HG03280 (cell line): Measurements from ENCODE around the gene SLAIN1.

Experiments used
- ATAC-seq: cut with Tn5 transposase; IDR thresholded peaks from one replicate; pipeline ENCODE4 v1.9.1; 2021; ENCODE audit warnings: mild to moderate bottlenecking, moderate library complexity; ENCODE audit not compliant: unreplicated experiment

Gene SLAIN1

DNA sequence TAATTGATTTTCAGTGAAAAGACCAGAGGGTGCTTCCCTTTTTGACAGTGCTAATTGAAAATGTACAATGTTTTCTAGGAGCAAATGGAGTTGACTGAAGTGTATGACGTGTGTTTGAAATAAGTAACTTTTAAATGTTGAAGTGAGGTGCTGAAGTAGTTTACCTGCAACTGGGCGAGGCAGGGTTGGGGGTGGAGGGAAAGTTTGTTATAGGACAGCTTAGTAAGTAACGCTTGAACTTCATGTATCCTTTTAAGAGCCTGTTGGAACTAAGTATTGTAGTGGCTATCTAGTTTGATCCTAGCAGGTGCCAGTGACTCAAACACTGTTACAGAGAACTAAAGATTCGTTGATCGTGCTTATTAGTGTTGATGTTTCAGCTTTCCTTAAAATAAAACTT, 5.9 kb downstream of the SLAIN1 start:
- no peak for ATAC-seq

- ATAC-seq: peak; percentile 46
Observed at GRCh38 chr13:77714119-77714755, 16.8 kb downstream of the SLAIN1 start.

DNA sequence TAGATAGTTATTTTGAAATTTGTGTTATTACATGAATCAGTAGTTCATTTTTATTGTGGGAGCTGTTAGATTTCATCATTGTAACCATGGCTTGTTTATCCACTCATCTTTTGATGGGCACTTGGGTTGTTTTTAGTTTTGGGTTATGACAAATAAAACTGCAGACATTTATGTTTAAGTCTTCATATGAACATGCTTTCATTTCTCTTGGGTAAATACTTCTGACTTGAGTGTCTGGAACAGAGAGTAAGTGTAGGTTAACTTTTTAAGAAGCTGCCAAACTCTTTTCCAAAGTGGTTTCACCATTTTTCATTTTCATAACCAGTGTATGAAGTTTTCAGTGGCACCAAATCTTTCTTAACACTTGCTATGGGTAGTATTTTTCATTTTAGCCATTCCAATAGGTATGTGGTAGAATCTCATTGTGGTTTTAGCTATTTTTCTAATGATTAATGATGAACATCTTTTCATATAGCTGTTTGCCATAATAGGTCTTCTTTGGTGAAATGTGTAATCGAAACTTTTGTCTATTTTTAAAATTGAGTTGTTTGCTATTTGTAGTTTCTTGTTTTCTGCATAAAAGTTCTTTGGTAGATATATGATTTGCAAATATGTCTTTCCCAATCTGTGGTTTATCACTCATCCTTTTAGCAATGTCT, 17.9 kb downstream of the SLAIN1 start:
- ATAC-seq: no peak

DNA sequence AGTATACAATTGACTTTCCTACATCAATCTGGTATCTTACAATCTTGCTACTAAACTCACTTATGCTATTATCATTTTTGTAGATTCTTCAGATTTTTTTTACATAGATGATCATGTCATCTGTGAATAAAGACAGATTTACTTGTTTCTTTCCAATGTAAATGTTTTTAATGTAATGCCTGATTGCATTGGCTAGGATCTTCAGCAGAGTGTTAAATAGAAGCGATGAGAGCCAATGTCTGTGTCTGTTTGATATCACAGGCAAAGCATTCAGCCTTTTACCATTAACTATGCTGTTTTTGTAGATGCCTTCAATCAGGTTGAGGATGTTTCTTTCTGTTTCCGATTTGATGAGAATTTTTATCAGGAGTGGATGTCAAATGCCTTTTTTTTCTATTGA, 19.2 kb downstream of the SLAIN1 start:
- no peak for ATAC-seq

DNA sequence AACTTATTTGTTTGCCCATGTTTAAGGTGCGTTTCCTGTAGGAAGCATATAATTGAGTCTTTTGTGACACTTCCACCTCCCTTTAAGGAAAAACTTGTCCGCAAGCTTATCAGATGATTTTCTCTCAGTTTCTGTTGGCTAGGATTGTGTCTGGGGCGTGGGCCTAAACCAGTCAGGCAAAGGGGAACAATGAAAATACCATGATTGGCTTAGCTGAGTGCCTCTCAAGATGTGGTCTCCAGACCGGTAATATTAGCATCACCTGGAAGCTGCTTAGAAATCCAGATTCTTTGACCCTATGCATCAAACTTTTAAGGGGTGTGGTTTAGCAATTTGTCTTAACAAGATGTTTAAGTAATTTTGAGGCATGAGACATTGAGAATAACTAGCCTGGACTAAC, 20.0 kb downstream of the SLAIN1 start:
- ATAC-seq: no peak

DNA sequence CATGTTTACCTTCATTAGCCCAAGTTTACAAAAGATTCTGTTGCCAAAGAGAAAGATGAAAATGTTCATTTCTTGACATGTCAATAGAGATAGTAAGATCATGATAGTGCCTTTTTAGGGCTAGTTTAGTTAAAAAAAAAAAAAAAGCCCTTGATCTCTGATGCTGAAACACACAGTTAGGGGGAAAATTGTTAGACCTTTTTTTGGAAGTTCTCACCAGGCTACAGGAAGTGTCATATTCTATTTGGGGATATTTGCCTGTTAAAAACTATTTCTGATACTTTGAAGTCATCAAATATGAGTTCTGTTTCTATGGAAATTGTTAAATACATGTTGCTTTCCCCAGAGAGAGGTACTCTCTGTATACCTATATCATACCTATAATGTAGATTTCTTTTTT, 21.6 kb downstream of the SLAIN1 start:
- no peak for ATAC-seq

DNA sequence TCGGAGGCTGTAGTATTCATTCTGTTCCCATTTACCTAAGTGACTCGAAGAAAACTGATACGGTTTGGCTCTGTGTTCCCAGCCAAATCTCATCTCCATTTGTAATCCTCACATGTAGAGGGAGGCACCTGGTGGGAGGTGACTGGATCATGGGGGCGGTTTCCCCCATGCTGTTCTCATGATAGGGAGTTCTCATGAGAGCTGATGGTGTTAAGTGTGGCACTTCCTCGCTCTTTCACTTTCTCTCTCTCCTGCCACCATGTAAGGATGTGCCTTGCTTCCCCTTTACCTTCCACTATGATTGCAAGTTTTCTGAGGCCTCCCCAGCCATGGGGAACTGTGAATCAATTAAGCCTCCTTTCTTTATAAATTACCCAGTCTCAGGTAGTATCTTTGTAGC, 23.5 kb downstream of the SLAIN1 start:
- no peak for ATAC-seq

- ATAC-seq: no peak
Observed at GRCh38 chr13:77724092-77724491, 26.6 kb downstream of the SLAIN1 start.

GRCh38 chr13:77725071-77725470, 27.6 kb downstream of the SLAIN1 start:
- no peak for ATAC-seq

DNA sequence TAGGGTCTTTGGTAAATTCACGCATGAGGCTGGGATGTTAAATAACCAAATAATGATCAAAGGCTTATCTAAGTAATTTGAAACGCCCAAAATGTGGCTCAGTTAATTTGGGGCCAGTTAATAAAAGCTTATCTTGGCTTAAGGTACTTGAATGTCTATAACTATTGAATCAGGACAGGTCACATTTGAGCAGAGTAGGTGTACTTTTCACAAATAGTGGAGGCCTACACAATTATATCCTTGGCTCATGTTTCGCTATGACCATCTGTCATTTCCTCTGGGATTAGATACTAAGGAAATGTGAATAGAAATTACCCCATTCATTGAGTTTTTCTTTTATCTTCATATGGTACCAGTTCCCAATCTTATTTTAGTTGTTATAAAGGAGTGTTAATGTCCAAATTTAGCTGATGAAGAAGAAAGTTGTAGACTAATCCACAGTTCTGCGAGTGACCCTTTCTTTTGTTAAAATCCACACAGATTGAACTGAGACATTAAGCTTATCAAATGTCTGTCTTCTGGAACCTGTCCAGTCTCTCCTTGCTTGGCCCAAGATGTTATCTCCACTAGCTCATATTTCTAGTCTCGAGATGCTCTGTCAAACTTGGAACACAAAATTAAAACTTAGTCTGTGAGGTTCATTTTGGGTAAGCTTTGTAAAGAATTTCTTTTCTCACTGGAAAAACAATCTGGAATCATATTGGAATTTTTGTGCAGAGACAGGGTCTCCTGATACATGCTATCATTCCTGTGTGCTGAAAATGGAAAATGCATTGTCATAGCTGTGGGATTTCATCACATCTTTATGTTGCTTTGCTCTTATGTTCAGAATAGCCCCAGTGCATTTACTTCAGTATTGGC, 31.0 kb downstream of the SLAIN1 start:
- no peak for ATAC-seq

DNA sequence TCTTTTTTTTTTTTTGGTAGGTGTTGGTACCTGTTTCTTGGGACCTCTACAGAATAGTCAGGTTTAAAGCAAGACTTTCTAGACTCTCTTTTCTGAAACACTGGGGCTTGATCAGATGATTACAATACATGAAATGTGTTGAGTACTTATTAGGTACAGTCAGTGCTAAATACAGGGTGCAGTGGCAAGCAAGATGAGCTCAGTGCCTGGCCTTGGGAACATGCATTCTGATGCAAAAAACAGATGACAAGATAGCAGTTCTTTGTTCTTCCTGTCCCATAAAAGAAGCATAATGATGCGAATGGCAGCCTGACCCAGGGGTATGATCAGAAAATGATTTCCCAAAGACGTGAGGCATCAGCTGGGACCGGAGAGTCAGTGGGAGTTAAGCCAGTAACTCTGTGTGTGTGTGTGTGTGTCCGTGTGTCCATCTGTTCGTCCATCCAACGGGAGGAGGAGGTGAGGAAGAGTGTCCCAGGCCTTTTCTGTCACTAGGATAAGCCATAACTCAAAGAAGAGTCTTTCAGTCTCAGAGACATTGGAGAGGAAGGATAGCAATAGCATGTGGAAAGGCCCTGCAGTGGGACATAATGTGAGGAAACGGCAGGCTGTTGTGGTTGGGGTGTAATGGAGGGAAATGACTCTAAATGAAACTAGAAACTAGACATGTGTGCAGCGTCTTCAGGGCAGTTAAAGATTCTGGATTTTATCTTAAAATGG, 32.2 kb downstream of the SLAIN1 start:
- ATAC-seq: peak; percentile 98

DNA sequence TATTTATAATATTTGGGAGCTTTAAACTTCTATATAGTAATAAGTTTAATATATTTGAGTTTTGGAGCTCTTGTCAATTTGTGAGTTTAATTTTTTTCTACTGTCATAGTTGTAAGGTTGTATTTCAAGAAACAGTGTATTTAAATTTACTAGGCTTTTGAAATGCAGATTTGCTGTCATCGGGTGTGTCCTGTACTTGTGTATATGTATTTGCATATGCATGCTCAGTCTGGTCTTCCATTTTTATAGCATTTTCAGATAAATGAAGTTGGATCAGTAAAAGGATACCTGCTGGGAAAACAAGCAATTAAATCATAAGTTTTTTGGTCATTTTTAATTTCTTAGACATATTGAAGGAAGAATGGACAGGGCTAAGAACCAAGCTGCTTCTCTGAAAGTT, 33.1 kb downstream of the SLAIN1 start:
- ATAC-seq: no peak

DNA sequence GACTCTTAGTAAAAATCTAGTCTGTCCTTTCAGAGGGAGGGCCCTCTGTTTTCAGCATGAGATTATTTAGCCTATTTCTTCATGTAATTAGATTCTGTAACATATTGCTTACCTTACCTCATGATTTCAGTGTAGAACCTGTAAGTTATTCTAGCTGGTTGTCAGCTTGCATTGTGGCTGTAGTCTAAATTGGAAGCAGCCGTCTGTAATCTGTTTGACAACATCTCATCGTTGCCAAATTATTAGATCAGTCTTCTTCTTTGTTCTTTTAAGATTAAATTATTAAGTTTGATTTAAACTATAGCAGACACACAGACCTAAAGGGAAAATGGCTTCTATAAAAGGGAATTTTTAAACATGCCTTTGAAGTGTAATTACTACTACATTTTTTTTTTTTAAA, 34.8 kb downstream of the SLAIN1 start:
- ATAC-seq: no peak

- ATAC-seq: no peak
Observed at GRCh38 chr13:77733674-77734073, 36.2 kb downstream of the SLAIN1 start.

DNA sequence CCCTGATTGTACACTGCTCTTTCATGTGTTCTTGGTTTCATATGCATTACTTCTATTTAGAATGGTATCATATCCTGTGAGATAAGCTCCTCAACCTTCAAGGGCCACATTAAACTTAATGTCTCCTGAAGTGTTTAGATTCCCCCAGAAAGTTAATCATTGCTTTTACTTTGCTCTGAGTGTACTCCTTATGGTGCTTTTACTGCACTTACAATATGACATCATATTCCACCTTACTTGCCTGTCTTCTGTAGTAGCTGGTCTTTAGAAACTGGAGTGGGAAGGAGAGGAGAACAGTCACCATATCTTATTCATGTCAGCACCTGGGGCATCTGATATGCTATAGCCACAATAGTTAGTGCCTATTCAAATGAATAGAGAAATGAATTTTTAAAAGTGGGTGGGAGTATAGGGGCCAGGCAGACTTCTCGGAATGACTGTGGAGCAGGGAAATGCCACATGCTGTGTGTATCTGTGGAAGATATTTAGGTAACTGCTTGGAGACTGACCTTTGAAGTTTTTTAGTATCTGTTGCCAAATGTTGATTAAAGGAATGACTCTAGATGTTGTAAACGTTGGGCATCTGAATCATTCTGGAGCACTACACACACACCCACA, 40.2 kb downstream of the SLAIN1 start:
- peak; percentile 58 for ATAC-seq

- ATAC-seq: no peak
Observed at GRCh38 chr13:77740097-77740735, 42.7 kb downstream of the SLAIN1 start.

DNA sequence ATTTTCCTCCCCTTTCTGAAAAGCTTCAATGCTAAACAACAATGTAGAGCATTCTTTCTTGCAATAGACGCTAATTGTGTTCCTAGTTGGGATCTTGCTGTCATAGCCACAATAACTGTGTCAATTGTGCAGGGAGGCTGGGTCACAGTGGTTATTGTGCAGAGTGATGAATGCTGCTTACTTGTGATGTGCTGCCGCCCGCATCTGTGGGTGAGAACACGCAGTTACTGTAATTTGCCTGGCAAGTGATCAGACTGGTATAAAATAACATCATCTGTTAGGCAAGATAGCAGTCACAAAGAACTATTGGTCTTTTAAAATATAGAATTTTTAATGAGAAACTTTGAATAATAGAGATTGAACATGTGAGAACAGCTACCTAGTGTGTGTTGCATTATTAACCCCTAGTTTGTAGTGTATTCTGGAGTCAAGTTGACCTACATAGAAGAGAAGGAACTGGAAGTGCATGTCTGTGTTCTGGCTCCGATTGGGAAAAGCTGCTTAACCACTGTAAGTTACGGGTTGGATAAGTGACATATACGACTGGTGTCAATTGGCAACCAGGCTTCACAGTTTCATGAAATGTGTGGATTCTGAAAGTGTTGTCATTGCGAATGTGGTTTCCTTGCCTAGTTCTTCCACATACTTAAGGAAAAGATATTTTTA, 43.6 kb downstream of the SLAIN1 start:
- no peak for ATAC-seq

DNA sequence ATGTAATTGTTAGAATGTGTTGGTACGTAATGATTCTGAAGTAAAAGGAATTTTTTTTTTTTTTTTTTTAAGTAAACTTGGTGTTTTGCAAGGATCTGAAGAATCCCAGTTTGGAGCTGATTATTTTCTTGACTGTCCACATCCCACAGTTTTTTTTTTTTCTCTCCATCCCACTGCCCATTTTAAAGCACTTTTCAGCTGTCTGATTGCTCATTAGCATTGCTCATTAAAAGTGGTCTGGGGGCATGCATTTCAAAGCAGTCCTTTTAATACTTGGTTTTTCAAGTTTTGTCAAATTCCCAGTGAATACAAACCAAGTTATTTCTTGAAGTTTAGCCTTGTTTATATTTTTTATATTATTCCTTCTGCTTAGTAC, 44.1 kb downstream of the SLAIN1 start:
- no peak for ATAC-seq

DNA sequence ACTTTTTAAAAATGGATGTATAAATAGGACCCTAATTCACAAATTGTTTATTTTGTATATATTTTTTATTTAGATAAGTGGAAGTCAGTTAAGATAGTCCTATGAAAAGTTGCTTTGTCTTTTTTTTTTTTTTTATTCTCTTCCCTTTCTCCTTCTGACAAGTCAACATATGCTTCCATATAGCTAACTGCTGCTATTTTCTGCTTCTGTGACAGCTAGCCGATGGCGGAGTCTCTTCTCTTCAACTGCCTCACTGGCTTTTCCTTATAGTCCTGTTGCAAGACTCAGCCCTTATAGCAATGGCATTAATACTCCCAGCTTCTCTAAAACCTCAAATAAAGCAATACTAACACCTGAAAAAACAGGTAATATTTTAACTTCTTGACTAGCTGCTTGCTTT, 45.3 kb downstream of the SLAIN1 start:
- no peak for ATAC-seq

- ATAC-seq: no peak
Observed at GRCh38 chr13:77745784-77746183, 48.3 kb downstream of the SLAIN1 start.
